ENCODE results near the gene ARFIP1. TPM values are rescaled to one million over a fixed set of nuclear protein-coding genes. Genes with fewer than 3 reads are reported as not detected.

ARFIP1 gene
- polyA plus RNA-seq, 1 donor from 2014 or later = 35.1 TPM

- Histone ChIP-seq H3K9me3 (ENCODE audit: low read length) (no peaks in the 10 kb centered on the region), H3K4me2 (ENCODE audit: low read length) (peak within 1 kb of the TSS; percentile 66), H3K27ac (ENCODE audit: low read length) (peak within 1 kb of the TSS; percentile 74), H3K4me3 (ENCODE audit: low read length) (peak within 1 kb of the TSS; percentile 82), H3K79me2 (replicated peaks; ENCODE audit: insufficient read depth, low read length) (peaks cover 12% of the 10 kb centered on the region), H2AFZ (ENCODE audit: low read depth, low read length) (peak within 1 kb of the TSS; percentile 84), H3K9ac (ENCODE audit: low read length) (peak within 1 kb of the TSS; percentile 90), H3K27me3 (ENCODE audit: insufficient read depth, low read depth, low read length) (peaks cover 22% of the 10 kb centered on the region), H3K36me3 (ENCODE audit: insufficient read depth, low read length) (no peaks in the 10 kb centered on the region), H3K9me2 (ENCODE audit: insufficient read depth, low read length) (no peaks in the 10 kb centered on the region), H4K20me1 (ENCODE audit: insufficient read depth) (peaks cover 4% of the 10 kb centered on the region), H3F3A (ENCODE audit: insufficient read depth, low read length, poor library complexity, severe bottlenecking) (no peaks in the 10 kb centered on the region)
- TF ChIP-seq POLR2AphosphoS5 (IDR thresholded peaks at IDR 0.05) (peak; percentile 64), REST (IDR thresholded peaks at IDR 0.05; ENCODE audit: borderline replicate concordance) (peak; percentile 66), TAF1 (IDR thresholded peaks at IDR 0.05; ENCODE audit: low read depth) (peak; percentile 71), RAD21 (conservative IDR thresholded peaks at IDR 0.05) (no peak), MXI1 (conservative IDR thresholded peaks at IDR 0.05; ENCODE audit: poor library complexity, severe bottlenecking) (peak; percentile 79), EP300 (conservative IDR thresholded peaks at IDR 0.05; ENCODE audit: poor library complexity, severe bottlenecking) (peak; percentile 32), CTCF (IDR thresholded peaks at IDR 0.05; ENCODE audit: poor library complexity, severe bottlenecking) (peak; percentile 13), SMC3 (conservative IDR thresholded peaks at IDR 0.05; ENCODE audit: poor library complexity) (no peak), EZH2 (IDR thresholded peaks at IDR 0.05; ENCODE audit: borderline replicate concordance, insufficient read depth, low read length, poor library complexity, severe bottlenecking) (no peak)
These were observed 156.1 kb downstream of the ARFIP1 start, which contains the start of gene FHDC1 for GRCh38 chr4:152935631-152936445. Gene FHDC1 (plus strand): TSS chr4:152936323. CDS start chr4:152943058, 6,735 bp downstream.

GRCh38 chr4:152936446-152937335, 156.9 kb downstream of the ARFIP1 start:
- Histone ChIP-seq H3K9ac (ENCODE audit: low read length) (peak overlapping the region; percentile 90), H2AFZ (ENCODE audit: low read depth, low read length) (peak overlapping the region; percentile 84), H3K9me2 (ENCODE audit: insufficient read depth, low read length) (no peaks in the 10 kb centered on the region), H3K9me3 (ENCODE audit: low read length) (no peaks in the 10 kb centered on the region), H4K20me1 (ENCODE audit: insufficient read depth) (peaks cover 4% of the 10 kb centered on the region), H3K27ac (ENCODE audit: low read length) (peak overlapping the region; percentile 74), H3K36me3 (ENCODE audit: insufficient read depth, low read length) (no peaks in the 10 kb centered on the region), H3K27me3 (ENCODE audit: insufficient read depth, low read depth, low read length) (peaks cover 22% of the 10 kb centered on the region), H3F3A (ENCODE audit: insufficient read depth, low read length, poor library complexity, severe bottlenecking) (no peaks in the 10 kb centered on the region), H3K4me2 (ENCODE audit: low read length) (peak overlapping the region; percentile 30), H3K79me2 (replicated peaks; ENCODE audit: insufficient read depth, low read length) (peaks cover 14% of the 10 kb centered on the region), H3K4me3 (ENCODE audit: low read length) (peak overlapping the region; percentile 82)
- TF ChIP-seq POLR2AphosphoS5 (IDR thresholded peaks at IDR 0.05) (peak; percentile 41), MXI1 (conservative IDR thresholded peaks at IDR 0.05; ENCODE audit: poor library complexity, severe bottlenecking) (peak; percentile 1), TAF1 (IDR thresholded peaks at IDR 0.05; ENCODE audit: low read depth) (no peak)
